GM12878 (cell line): Measurements from ENCODE around the gene RSL24D1. TPM values are rescaled to one million over a fixed set of nuclear protein-coding genes. Genes with fewer than 3 reads are reported as not detected.

Experiments used
- ATAC-seq: fragments of 200-7000 bp; cut with Tn5 transposase; 3 replicates; pipeline ENCODE4 v1.9.1; 2020; ENCODE audit warnings: mild to moderate bottlenecking, moderate library complexity
- BruUV-seq: library from RNA; stranded (reverse); fragments of 400-500 nt; replicated peaks from 2 replicates; lab custom pipeline; 2021; lab: Mats Ljungman, UMichigan
- CTCF ChIA-PET: fragments of 300-600 bp; sonication (Branson Sonifier 250); formaldehyde crosslinking; extraction: SDS; loops from one replicate; lab custom pipeline; 2021; ENCODE audit warnings: inconsistent platforms; lab: Yijun Ruan, JAX
- POLR2A ChIA-PET: fragments of 350-600 bp; formaldehyde crosslinking; extraction: SDS; loops from one replicate; lab custom pipeline; 2021; ENCODE audit warnings: inconsistent platforms; lab: Charles Lee
- RAD21 ChIA-PET: fragments of 300-600 bp; sonication (Branson Sonifier 250); formaldehyde crosslinking; loops from one replicate; lab custom pipeline; 2023; ENCODE audit warnings: antibody characterized with exemption; ENCODE audit not compliant: unreplicated experiment; lab: Charles Lee
- SMC1A ChIA-PET: fragments of 300-600 bp; sonication (Branson Sonifier 250); formaldehyde crosslinking; loops from one replicate; lab custom pipeline; 2023; ENCODE audit not compliant: unreplicated experiment, uncharacterized antibody; lab: Charles Lee
- DNase-seq: peaks from one replicate; pipeline ENCODE4 v3.0.0-alpha.2; 2011; ENCODE audit warnings: low read depth, low spot score
- FAIRE-seq: peaks from 3 replicates; lab custom pipeline; 2011; peaks lifted over from hg19 to GRCh38; lab: Jason Lieb, UNC
- H2AFZ ChIP-seq: 2 replicates; pipeline ENCODE4 v1.6.0; 2011; ENCODE audit warnings: low read depth, low read length, control low read depth; ENCODE audit not compliant: control insufficient read depth
- H3K27ac ChIP-seq: 2 replicates; pipeline ENCODE4 v1.5.1; 2011; ENCODE audit warnings: control low read depth; ENCODE audit not compliant: control insufficient read depth, insufficient read depth
- H3K27me3 ChIP-seq, 2 experiments: replicated peaks in 1 of 2; 2 replicates each; pipeline versions ENCODE4 v1.6.0 to v1.6.1; 2011; ENCODE audit warnings: low read length in 1 of 2; ENCODE audit not compliant: control insufficient read depth in 2 of 2, insufficient read depth in 2 of 2
- H3K36me3 ChIP-seq, 2 experiments: 2 replicates each; pipeline ENCODE4 v1.5.1; 2011; ENCODE audit warnings: low read length in 1 of 2; ENCODE audit not compliant: control insufficient read depth in 2 of 2, insufficient read depth in 2 of 2
- H3K4me1 ChIP-seq: 2 replicates; pipeline ENCODE4 v1.6.1; 2011; ENCODE audit warnings: mild to moderate bottlenecking, low read length, moderate library complexity, mixed read lengths; ENCODE audit not compliant: control insufficient read depth, insufficient read depth
- H3K4me2 ChIP-seq: 2 replicates; pipeline ENCODE4 v1.6.0; 2011; ENCODE audit warnings: control low read depth; ENCODE audit not compliant: control insufficient read depth, insufficient read depth
- H3K4me3 ChIP-seq: fragments of 200-600 bp; sonication (generic); 2 replicates; pipeline ENCODE4 v1.5.1; 2016
- H3K79me2 ChIP-seq: 2 replicates; pipeline ENCODE4 v1.6.0; 2011; ENCODE audit warnings: low read length; ENCODE audit not compliant: control insufficient read depth, insufficient read depth
- H3K9ac ChIP-seq: 2 replicates; pipeline ENCODE4 v1.8.0; 2011; ENCODE audit warnings: low read length, control low read depth, mixed read lengths; ENCODE audit not compliant: control insufficient read depth, insufficient read depth
- H3K9me3 ChIP-seq: replicated peaks from 3 replicates; pipeline ENCODE4 v1.5.1; 2011; ENCODE audit warnings: mild to moderate bottlenecking, low read length; ENCODE audit not compliant: control insufficient read depth, insufficient read depth
- H4K20me1 ChIP-seq: 2 replicates; pipeline ENCODE4 v1.6.0; 2011; ENCODE audit not compliant: control insufficient read depth, insufficient read depth
- EP300 ChIP-seq, 2 experiments: fragments of 150-350 bp in 1 of 2; IDR thresholded peaks; 2 replicates each; pipeline ENCODE4 v1.6.1; 2011 to 2012; ENCODE audit warnings: low read depth in 2 of 2, low read length in 2 of 2, borderline replicate concordance in 1 of 2, improper control_type of control experiment in 1 of 2, inconsistent platforms in 1 of 2; ENCODE audit not compliant: control insufficient read depth in 1 of 2
- ETV6 ChIP-seq, 2 experiments: fragments of 450-650 bp in 1 of 2; IDR thresholded peaks in 1 of 2; conservative IDR thresholded peaks in 1 of 2; 2 replicates each; pipeline ENCODE4 v1.6.1; 2014; ENCODE audit warnings: antibody characterized with exemption in 1 of 2, borderline replicate concordance in 1 of 2, low read depth in 1 of 2, mild to moderate bottlenecking in 1 of 2, moderate library complexity in 1 of 2
- GATAD2B ChIP-seq: fragments of 450-650 bp; conservative IDR thresholded peaks from 2 replicates; pipeline ENCODE4 v1.6.1; 2017; ENCODE audit warnings: low read depth, mild to moderate bottlenecking, moderate library complexity
- KAT2A ChIP-seq: conservative IDR thresholded peaks from 2 replicates; pipeline ENCODE4 v1.6.1; 2011; ENCODE audit warnings: low read depth, low read length; ENCODE audit not compliant: control insufficient read depth
- NFXL1 ChIP-seq: fragments of 450-650 bp; IDR thresholded peaks from 2 replicates; pipeline ENCODE4 v1.6.1; 2017; ENCODE audit warnings: antibody characterized with exemption, mild to moderate bottlenecking, borderline replicate concordance
- POU2F2 ChIP-seq: IDR thresholded peaks from 3 replicates; pipeline ENCODE4 v1.6.1; 2011; ENCODE audit warnings: low read depth, mild to moderate bottlenecking, low read length, borderline replicate concordance
- PRDM15 ChIP-seq: fragments of 450-650 bp; formaldehyde crosslinking; IDR thresholded peaks from 2 replicates; pipeline ENCODE4 v1.4.0; 2020; ENCODE audit warnings: mild to moderate bottlenecking, moderate library complexity
- RFX5 ChIP-seq: IDR thresholded peaks from 2 replicates; pipeline ENCODE4 v1.6.1; 2011; ENCODE audit warnings: low read depth, low read length, improper control_type of control experiment
- SREBF2 ChIP-seq: IDR thresholded peaks from 2 replicates; pipeline ENCODE4 v1.6.1; 2012; ENCODE audit warnings: mild to moderate bottlenecking, low read length
- STAT3 ChIP-seq: IDR thresholded peaks from 2 replicates; pipeline ENCODE4 v1.6.1; 2011; ENCODE audit warnings: low read depth, low read length, improper control_type of control experiment
- SUZ12 ChIP-seq: fragments of 200-600 bp; sonication (generic); IDR thresholded peaks from one replicate; pipeline ENCODE4 v1.6.1; 2018; ENCODE audit warnings: antibody characterized with exemption, mild to moderate bottlenecking; ENCODE audit not compliant: unreplicated experiment
- ZNF592 ChIP-seq: fragments of 450-650 bp; IDR thresholded peaks from 2 replicates; pipeline ENCODE4 v1.6.1; 2017; ENCODE audit warnings: mild to moderate bottlenecking, moderate library complexity
- ZSCAN29 ChIP-seq: fragments of 450-650 bp; IDR thresholded peaks from 2 replicates; pipeline ENCODE4 v1.6.1; 2017; ENCODE audit warnings: mild to moderate bottlenecking, moderate library complexity
- WGBS: methylation state at CpG from one replicate; pipeline ENCODE4 v1.1.6; 2016; ENCODE audit warnings: low lambda C conversion rate; ENCODE audit not compliant: insufficient replicate concordance, insufficient coverage; ENCODE audit errors: missing lambda C conversion rate; 5-methylcytosine and 5-hydroxymethylcytosine counted together
- in situ Hi-C: fragments of 300-500 bp; cut with MboI; formaldehyde crosslinking; loops from 9 replicates; pipeline ENCODE4 v1.14.3; 2018; ENCODE audit warnings: mixed read lengths
- intact Hi-C: fragments of 100-400 bp; cut with micrococcal nuclease; formaldehyde crosslinking; loops from one replicate; pipeline ENCODE4 v1.14.2; 2022; ENCODE audit not compliant: unreplicated experiment
- polyA plus RNA-seq, 11 experiments: library from polyadenylated mRNA; depleted of rRNA in 4 of 11; unstranded in 6 of 11; stranded (reverse) in 5 of 11; fragments of >200 nt; fragmentation: Nextera tagmentation in 4 of 11; fragmentation: Illumina TruSeq in 1 of 11; extraction: Ambion mirVana in 4 of 11; extraction: Trizol in 1 of 11; gene quantifications; 1 replicate in 1 of 11; 2 replicates in 10 of 11; pipeline versions ENCODE4 v1.2.1 to v1.2.3, GENCODE V29; 2011 to 2016; ENCODE audit warnings: inconsistent platforms in 2 of 11, missing spikeins in 2 of 11, low read depth in 1 of 11
- total RNA-seq, 4 experiments: library from RNA; depleted of rRNA in 3 of 4; stranded (reverse); fragments of >200 nt in 3 of 4; fragmentation: Illumina TruSeq in 1 of 4; extraction: Trizol in 1 of 4; gene quantifications; 2 replicates each; pipeline versions ENCODE4 v1.2.1 to v1.2.3, GENCODE V29; 2013 to 2021

RSL24D1 gene
- total and polyA plus RNA-seq, 10 of the 15 experiments (the other 5 are each of a cell fraction or from before 2014, with no cell fraction given), result 94.9 to 249 (median 121) TPM

GRCh38 chr15:55231455-55231854 lies 34.7 kb upstream of the RSL24D1 start (continued):
- TF ChIP-seq ZNF592, result no peak
- no peak for TF ChIP-seq GATAD2B
- no peak for TF ChIP-seq NFXL1
- TF ChIP-seq SREBF2, result no peak
- TF ChIP-seq RFX5, result no peak

- Histone ChIP-seq H3K9me3 (no peaks in the 10 kb centered on the region), H3K27me3 (no peaks in the 10 kb centered on the region), H4K20me1 (no peaks in the 10 kb centered on the region), H3K4me1 (no peaks in the 10 kb centered on the region), H3K79me2 (no peaks in the 10 kb centered on the region), H3K9ac (no peak overlapping the region), H3K4me3 (no peak overlapping the region), H3K36me3 (no peaks in the 10 kb centered on the region; a peak in 1 of 4 replicates), H3K4me2 (no peak overlapping the region), H2AFZ (no peak overlapping the region), H3K27ac (no peak overlapping the region)
- POLR2A ChIA-PET, result interaction anchor here (1.0 kb wide), 2 partner anchors 10 to 37 kb away, joined by 3 read pairs; no protein-coding TSS in a partner anchor
- intact Hi-C loops, result no loop called here
- ATAC-seq (no peak), DNase-seq (no peak), FAIRE-seq (no peak)
- WGBS, result 100% methylated on average over 1 of the region's 1 CpG
- in situ Hi-C loops, result no loop called here
- RAD21 ChIA-PET, result interaction anchor here (0.9 to 1.2 kb wide), 2 partner anchors 14 to 725 kb away, joined by 3 read pairs; no protein-coding TSS in a partner anchor
- no TSS peak for BruUV-seq
- CTCF ChIA-PET, result interaction anchor here (1.7 kb wide), 1 partner anchor 60 kb away, joined by 5 read pairs; no protein-coding TSS in a partner anchor
- SMC1A ChIA-PET, result interaction anchor here (1.1 to 2.4 kb wide), 4 partner anchors 12 to 87 kb away, joined by 3 to 8 read pairs (median 4); no protein-coding TSS in a partner anchor
- TF ChIP-seq POU2F2, result no peak
- no peak for TF ChIP-seq PRDM15 (CRISPR knock-in tag)
- TF ChIP-seq EP300 (IDR thresholded peaks at IDR 0.05; ENCODE audit: borderline replicate concordance in 1 of 2, control insufficient read depth in 1 of 2, low read depth in 2 of 2, low read length in 2 of 2), result no peak
- TF ChIP-seq KAT2A, result no peak
- no peak for TF ChIP-seq RFX5
- no peak for TF ChIP-seq SUZ12
- no peak for TF ChIP-seq ZSCAN29
- TF ChIP-seq ETV6 (conservative IDR thresholded peaks at IDR 0.05 in 1 of 2, IDR thresholded peaks at IDR 0.05 in 1 of 2; ENCODE audit: borderline replicate concordance in 1 of 2, low read depth in 1 of 2), result no peak
- no peak for TF ChIP-seq STAT3
Measured at GRCh38 chr15:55230953-55231352, 34.2 kb upstream of the RSL24D1 start.
